ENCODE data around the gene MAF. TPM values are rescaled to one million over a fixed set of nuclear protein-coding genes. Genes with fewer than 3 reads are reported as not detected.

Gene MAF
- total RNA-seq, 1 experiment from 2014 or later: 6.6 TPM

DNA sequence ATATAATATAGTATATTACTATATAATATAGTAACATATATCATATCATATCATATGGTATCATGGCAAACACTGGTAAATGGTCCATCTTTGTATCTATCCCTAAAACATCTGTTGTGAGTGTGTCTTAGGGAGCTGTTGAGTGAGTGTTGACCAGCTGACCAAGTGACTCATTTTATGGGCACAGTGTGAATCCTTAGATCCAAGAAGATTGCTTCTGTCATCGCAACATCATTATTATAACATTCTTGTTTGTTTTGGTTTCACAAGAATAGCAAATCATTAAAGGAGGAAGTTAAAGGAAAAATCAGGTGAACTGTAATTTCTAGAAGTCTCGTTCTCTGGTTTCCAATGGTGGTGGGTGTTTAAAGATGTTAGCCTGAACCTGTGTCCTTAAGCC is 11.7 kb upstream of the MAF start:
- Mint-ChIP-seq H3K27ac (no peak overlapping the region), H3K4me1 (no peaks in the 10 kb centered on the region)

More for the DNA sequence above, 11.7 kb upstream of the MAF start:
- Mint-ChIP-seq H3K9me3 (no peaks in the 10 kb centered on the region), H3K4me3 (no peak overlapping the region), H3K36me3 (no peaks in the 10 kb centered on the region), H3K27me3 (ENCODE audit: low read depth) (no peaks in the 10 kb centered on the region)
- ChIA-PET CTCF (no interaction called here), POLR2A (no interaction called here)
- DNase-seq (ENCODE audit: low spot score): no peak
- TF ChIP-seq, protein P1, sequence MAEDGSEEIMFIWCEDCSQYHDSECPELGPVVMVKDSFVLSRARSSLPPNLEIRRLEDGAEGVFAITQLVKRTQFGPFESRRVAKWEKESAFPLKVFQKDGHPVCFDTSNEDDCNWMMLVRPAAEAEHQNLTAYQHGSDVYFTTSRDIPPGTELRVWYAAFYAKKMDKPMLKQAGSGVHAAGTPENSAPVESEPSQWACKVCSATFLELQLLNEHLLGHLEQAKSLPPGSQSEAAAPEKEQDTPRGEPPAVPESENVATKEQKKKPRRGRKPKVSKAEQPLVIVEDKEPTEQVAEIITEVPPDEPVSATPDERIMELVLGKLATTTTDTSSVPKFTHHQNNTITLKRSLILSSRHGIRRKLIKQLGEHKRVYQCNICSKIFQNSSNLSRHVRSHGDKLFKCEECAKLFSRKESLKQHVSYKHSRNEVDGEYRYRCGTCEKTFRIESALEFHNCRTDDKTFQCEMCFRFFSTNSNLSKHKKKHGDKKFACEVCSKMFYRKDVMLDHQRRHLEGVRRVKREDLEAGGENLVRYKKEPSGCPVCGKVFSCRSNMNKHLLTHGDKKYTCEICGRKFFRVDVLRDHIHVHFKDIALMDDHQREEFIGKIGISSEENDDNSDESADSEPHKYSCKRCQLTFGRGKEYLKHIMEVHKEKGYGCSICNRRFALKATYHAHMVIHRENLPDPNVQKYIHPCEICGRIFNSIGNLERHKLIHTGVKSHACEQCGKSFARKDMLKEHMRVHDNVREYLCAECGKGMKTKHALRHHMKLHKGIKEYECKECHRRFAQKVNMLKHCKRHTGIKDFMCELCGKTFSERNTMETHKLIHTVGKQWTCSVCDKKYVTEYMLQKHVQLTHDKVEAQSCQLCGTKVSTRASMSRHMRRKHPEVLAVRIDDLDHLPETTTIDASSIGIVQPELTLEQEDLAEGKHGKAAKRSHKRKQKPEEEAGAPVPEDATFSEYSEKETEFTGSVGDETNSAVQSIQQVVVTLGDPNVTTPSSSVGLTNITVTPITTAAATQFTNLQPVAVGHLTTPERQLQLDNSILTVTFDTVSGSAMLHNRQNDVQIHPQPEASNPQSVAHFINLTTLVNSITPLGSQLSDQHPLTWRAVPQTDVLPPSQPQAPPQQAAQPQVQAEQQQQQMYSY (CRISPR knock-in tag; IDR thresholded peaks at IDR 0.05): no peak
- TF ChIP-seq ZNF423 (CRISPR knock-in tag; IDR thresholded peaks at IDR 0.05) (no peak), SOX15 (CRISPR knock-in tag; IDR thresholded peaks at IDR 0.05) (no peak), ZNF219 (CRISPR knock-in tag; IDR thresholded peaks at IDR 0.05; ENCODE audit: borderline replicate concordance) (no peak), NR2C2 (CRISPR knock-in tag; IDR thresholded peaks at IDR 0.05) (no peak), TP53 (CRISPR knock-in tag; IDR thresholded peaks at IDR 0.05) (no peak), ZNF416 (CRISPR knock-in tag; IDR thresholded peaks at IDR 0.05) (no peak), CREM (CRISPR knock-in tag; IDR thresholded peaks at IDR 0.05) (no peak), JUN (CRISPR knock-in tag; IDR thresholded peaks at IDR 0.05) (no peak), ZNF317 (CRISPR knock-in tag; IDR thresholded peaks at IDR 0.05; ENCODE audit: borderline replicate concordance, low read depth) (no peak), ZNF138 (CRISPR knock-in tag; conservative IDR thresholded peaks at IDR 0.05) (no peak), OVOL2 (CRISPR knock-in tag; IDR thresholded peaks at IDR 0.05; ENCODE audit: borderline replicate concordance) (no peak), ZNF671 (CRISPR knock-in tag; IDR thresholded peaks at IDR 0.05) (no peak)
- TF ChIP-seq, protein P2, sequence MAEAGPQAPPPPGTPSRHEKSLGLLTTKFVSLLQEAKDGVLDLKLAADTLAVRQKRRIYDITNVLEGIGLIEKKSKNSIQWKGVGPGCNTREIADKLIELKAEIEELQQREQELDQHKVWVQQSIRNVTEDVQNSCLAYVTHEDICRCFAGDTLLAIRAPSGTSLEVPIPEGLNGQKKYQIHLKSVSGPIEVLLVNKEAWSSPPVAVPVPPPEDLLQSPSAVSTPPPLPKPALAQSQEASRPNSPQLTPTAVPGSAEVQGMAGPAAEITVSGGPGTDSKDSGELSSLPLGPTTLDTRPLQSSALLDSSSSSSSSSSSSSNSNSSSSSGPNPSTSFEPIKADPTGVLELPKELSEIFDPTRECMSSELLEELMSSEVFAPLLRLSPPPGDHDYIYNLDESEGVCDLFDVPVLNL (CRISPR knock-in tag; IDR thresholded peaks at IDR 0.05; ENCODE audit: borderline replicate concordance, low read depth): no peak
- TF ChIP-seq, protein P3, sequence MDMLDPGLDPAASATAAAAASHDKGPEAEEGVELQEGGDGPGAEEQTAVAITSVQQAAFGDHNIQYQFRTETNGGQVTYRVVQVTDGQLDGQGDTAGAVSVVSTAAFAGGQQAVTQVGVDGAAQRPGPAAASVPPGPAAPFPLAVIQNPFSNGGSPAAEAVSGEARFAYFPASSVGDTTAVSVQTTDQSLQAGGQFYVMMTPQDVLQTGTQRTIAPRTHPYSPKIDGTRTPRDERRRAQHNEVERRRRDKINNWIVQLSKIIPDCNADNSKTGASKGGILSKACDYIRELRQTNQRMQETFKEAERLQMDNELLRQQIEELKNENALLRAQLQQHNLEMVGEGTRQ (CRISPR knock-in tag; IDR thresholded peaks at IDR 0.05): no peak
- TF ChIP-seq, protein P4, sequence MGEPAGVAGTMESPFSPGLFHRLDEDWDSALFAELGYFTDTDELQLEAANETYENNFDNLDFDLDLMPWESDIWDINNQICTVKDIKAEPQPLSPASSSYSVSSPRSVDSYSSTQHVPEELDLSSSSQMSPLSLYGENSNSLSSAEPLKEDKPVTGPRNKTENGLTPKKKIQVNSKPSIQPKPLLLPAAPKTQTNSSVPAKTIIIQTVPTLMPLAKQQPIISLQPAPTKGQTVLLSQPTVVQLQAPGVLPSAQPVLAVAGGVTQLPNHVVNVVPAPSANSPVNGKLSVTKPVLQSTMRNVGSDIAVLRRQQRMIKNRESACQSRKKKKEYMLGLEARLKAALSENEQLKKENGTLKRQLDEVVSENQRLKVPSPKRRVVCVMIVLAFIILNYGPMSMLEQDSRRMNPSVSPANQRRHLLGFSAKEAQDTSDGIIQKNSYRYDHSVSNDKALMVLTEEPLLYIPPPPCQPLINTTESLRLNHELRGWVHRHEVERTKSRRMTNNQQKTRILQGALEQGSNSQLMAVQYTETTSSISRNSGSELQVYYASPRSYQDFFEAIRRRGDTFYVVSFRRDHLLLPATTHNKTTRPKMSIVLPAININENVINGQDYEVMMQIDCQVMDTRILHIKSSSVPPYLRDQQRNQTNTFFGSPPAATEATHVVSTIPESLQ (CRISPR knock-in tag; IDR thresholded peaks at IDR 0.05): no peak
- TF ChIP-seq, protein P5, sequence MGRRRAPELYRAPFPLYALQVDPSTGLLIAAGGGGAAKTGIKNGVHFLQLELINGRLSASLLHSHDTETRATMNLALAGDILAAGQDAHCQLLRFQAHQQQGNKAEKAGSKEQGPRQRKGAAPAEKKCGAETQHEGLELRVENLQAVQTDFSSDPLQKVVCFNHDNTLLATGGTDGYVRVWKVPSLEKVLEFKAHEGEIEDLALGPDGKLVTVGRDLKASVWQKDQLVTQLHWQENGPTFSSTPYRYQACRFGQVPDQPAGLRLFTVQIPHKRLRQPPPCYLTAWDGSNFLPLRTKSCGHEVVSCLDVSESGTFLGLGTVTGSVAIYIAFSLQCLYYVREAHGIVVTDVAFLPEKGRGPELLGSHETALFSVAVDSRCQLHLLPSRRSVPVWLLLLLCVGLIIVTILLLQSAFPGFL (CRISPR knock-in tag; IDR thresholded peaks at IDR 0.05; ENCODE audit: borderline replicate concordance): no peak
- TF ChIP-seq, protein P6, sequence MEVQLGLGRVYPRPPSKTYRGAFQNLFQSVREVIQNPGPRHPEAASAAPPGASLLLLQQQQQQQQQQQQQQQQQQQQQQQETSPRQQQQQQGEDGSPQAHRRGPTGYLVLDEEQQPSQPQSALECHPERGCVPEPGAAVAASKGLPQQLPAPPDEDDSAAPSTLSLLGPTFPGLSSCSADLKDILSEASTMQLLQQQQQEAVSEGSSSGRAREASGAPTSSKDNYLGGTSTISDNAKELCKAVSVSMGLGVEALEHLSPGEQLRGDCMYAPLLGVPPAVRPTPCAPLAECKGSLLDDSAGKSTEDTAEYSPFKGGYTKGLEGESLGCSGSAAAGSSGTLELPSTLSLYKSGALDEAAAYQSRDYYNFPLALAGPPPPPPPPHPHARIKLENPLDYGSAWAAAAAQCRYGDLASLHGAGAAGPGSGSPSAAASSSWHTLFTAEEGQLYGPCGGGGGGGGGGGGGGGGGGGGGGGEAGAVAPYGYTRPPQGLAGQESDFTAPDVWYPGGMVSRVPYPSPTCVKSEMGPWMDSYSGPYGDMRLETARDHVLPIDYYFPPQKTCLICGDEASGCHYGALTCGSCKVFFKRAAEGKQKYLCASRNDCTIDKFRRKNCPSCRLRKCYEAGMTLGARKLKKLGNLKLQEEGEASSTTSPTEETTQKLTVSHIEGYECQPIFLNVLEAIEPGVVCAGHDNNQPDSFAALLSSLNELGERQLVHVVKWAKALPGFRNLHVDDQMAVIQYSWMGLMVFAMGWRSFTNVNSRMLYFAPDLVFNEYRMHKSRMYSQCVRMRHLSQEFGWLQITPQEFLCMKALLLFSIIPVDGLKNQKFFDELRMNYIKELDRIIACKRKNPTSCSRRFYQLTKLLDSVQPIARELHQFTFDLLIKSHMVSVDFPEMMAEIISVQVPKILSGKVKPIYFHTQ (CRISPR knock-in tag; IDR thresholded peaks at IDR 0.05): no peak
- no peak for ATAC-seq
